Measurements from ENCODE around the gene MAPK7.

MAPK7 gene

GRCh38 chr17:19426631-19427030 is 48.3 kb downstream of the MAPK7 start:
- DNase-seq (ENCODE audit: extremely low read depth, insufficient read length): no peak
- no peak for TF ChIP-seq CTCF (IDR thresholded peaks at IDR 0.05; ENCODE audit: insufficient read depth, low read length, poor library complexity, severe bottlenecking)
- Histone ChIP-seq H3K36me3 (ENCODE audit: control insufficient read depth, insufficient read depth, low read length) (no peaks in the 10 kb centered on the region), H3K27me3 (replicated peaks; ENCODE audit: control insufficient read depth, insufficient read depth, low read length) (no peaks in the 10 kb centered on the region), H3K4me3 (replicated peaks; ENCODE audit: low read depth, low read length) (no peak overlapping the region)

DNA sequence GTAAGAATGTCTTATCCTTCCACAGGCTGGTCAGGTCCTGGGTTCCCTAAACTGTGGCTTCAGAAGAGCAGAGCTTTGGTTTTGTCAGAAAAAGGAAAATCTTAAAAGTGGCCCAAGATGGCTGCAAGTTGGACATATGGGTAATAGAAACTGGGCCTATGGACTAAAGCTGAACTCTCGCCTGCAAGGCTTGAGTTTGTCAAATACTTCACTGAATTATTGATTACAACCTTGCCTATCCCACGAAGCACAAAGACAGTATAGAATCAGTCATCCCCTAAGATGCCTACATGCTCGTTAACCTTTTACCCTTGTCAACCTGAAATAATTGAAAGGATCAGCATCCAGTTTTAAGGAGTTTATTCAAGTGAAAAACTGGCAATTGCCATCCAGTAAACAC is 53.4 kb downstream of the MAPK7 start:
- no peak overlapping the region for H3K4me3 ChIP-seq (replicated peaks; ENCODE audit: low read depth, low read length)
- no peak for TF ChIP-seq CTCF (IDR thresholded peaks at IDR 0.05; ENCODE audit: insufficient read depth, low read length, poor library complexity, severe bottlenecking)
- H3K36me3 ChIP-seq (ENCODE audit: control insufficient read depth, insufficient read depth, low read length): no peaks in the 10 kb centered on the region
- no peak for DNase-seq (ENCODE audit: extremely low read depth, insufficient read length)
- H3K27me3 ChIP-seq (replicated peaks; ENCODE audit: control insufficient read depth, insufficient read depth, low read length): no peaks in the 10 kb centered on the region

Data from GM06990 (cell line).